Measurements from ENCODE around the gene MYH15. TPM values are rescaled to one million over a fixed set of nuclear protein-coding genes. Genes with fewer than 3 reads are reported as not detected.

MYH15 gene
- total and polyA plus RNA-seq, 2 of the 8 experiments (the other 6 are each of a cell fraction or from before 2014, with no cell fraction given) = under 0.01 TPM; not detected in 1

GRCh38 chr3:108416111-108416869, 94.1 kb downstream of the MYH15 start (continued):
- TF ChIP-seq SRF (IDR thresholded peaks at IDR 0.05; ENCODE audit: low read depth, low read length) = no peak
- no peak for TF ChIP-seq ATF3 (IDR thresholded peaks at IDR 0.05; ENCODE audit: insufficient read depth, low read depth, low read length)
- TF ChIP-seq JUN (IDR thresholded peaks at IDR 0.05; ENCODE audit: low read depth, low read length) = no peak
- no peak for TF ChIP-seq FOSL1 (IDR thresholded peaks at IDR 0.05; ENCODE audit: insufficient read depth, low read depth, low read length)
- TF ChIP-seq CHD1 (IDR thresholded peaks at IDR 0.05; ENCODE audit: low read depth, low read length) = no peak
